GM13976 (cell line): ENCODE results near the gene ADGRB2.
A peak's percentile ranks its signal among the peaks of the same experiment; 100 is the strongest.

Source experiments
- DNase-seq: peaks from one replicate; pipeline ENCODE4 v3.0.0; 2012; ENCODE audit warnings: low spot score
- in situ Hi-C: fragments of 300-500 bp; cut with MboI; formaldehyde crosslinking; loops from one replicate; pipeline ENCODE4 v1.12.0; 2022; ENCODE audit warnings: low sequenced_read_pairs, mixed read lengths, inconsistent platforms; ENCODE audit not compliant: unreplicated experiment
- TF ChIP-seq, protein P1 (sequence below): IDR thresholded peaks from 2 replicates; pipeline ENCODE4 v1.5.1; 2012; ENCODE audit warnings: borderline replicate concordance, mild to moderate bottlenecking; ENCODE audit not compliant: insufficient read depth; ENCODE audit errors: extremely low read depth, missing control alignments, control extremely low read depth

ADGRB2 gene

DNA sequence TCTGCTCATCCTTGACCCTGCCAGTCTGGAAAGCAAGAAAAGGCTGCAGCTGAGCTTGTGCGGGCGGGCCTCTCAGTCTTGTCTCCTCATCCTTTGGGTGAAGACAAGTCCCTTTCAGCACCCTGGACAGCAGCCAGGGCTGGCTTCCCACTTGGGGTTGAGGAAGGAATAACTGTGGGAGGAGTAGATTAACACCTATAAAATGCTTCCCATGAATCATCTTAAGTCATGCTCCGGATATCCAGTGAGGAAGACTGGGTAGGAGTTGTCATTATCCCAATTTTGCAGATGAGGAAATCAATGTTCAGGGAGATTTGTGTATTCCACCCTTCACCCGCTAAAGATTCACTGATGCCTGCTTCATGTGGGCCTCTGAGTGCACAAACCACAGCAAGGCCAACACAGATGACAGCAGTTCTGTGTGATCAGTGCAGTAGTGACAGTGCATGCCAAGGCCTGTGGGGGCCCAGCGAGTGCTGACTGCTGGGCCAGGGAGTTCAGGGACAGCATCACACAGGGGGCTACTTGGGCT is 40.2 kb downstream of the ADGRB2 start:
- DNase-seq: peak; percentile 72
- in situ Hi-C loops: no loop called here
- TF ChIP-seq, protein P1, sequence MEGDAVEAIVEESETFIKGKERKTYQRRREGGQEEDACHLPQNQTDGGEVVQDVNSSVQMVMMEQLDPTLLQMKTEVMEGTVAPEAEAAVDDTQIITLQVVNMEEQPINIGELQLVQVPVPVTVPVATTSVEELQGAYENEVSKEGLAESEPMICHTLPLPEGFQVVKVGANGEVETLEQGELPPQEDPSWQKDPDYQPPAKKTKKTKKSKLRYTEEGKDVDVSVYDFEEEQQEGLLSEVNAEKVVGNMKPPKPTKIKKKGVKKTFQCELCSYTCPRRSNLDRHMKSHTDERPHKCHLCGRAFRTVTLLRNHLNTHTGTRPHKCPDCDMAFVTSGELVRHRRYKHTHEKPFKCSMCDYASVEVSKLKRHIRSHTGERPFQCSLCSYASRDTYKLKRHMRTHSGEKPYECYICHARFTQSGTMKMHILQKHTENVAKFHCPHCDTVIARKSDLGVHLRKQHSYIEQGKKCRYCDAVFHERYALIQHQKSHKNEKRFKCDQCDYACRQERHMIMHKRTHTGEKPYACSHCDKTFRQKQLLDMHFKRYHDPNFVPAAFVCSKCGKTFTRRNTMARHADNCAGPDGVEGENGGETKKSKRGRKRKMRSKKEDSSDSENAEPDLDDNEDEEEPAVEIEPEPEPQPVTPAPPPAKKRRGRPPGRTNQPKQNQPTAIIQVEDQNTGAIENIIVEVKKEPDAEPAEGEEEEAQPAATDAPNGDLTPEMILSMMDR: no peak

- TF ChIP-seq, protein P1: no peak
- DNase-seq: no peak
- in situ Hi-C loops: no loop called here
Observed at GRCh38 chr1:31718327-31718897, 45.7 kb downstream of the ADGRB2 start.

DNA sequence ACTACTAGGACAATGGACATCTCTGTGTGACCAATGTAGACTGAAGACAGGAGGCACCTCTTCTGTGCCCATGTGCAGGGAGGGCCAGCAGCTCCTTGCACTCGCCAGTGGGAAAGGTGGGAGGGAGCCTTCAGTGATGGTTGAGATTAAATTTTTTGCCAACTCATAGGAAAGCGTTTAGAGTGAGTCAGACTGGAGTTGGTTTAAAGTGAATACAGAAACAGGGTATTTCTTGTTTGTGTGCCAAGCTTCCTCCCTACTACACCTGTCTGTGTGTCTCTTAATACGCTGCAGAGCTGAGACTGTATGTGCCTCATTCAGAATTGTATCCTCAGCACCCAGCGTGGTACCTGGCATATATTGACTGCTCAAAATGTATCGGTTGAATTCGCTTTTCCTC is 46.8 kb downstream of the ADGRB2 start:
- TF ChIP-seq, protein P1: no peak
- in situ Hi-C loops: no loop called here
- no peak for DNase-seq

GRCh38 chr1:31715873-31716220 is 48.3 kb downstream of the ADGRB2 start:
- in situ Hi-C loops: no loop called here
- TF ChIP-seq, protein P1: no peak

GRCh38 chr1:31715087-31715872 is 48.9 kb downstream of the ADGRB2 start:
- in situ Hi-C loops: no loop called here
- DNase-seq: peak; percentile 84
- TF ChIP-seq, protein P1: peak; percentile 46

More at GRCh38 chr1:31715873-31716220, 48.3 kb downstream of the ADGRB2 start:
- no peak for DNase-seq

DNA sequence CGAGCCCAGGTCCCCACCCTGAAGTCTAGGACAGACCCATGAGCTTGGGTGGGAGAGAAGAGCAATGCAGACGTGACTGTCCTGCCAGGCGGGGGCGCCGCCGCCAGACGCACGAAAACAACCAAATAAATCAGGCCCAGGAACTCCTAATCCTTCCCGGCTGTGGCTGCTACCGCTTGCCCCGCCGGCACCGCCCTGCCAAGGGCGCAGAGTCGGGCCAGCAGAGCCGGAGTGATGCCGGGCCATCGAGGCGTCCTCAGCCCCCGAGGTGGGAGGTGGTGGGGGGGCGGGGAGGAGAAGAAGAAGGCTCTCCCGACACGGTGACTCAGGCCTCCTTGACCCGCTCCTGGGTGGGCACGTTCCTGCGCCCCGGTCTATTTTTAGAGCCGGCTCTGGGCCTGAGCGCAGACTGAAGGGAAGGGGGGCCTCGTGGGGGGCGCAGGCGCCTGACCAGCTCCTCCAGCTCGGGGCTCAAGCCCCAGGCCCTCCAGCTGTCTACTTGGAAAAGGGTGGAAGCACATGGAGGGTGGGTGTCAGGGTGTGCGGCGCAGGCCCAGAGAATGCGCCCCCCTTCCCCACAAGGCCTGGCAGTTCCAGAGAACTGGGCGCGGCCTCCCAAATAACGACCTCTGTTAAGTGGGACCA is 49.6 kb downstream of the ADGRB2 start:
- no peak for DNase-seq
- TF ChIP-seq, protein P1: peak; percentile 58

More for the DNA sequence above, 49.6 kb downstream of the ADGRB2 start:
- in situ Hi-C loops: no loop called here
